Psoas muscle (tissue), 8 donors: ENCODE measurements around the gene FBLN5. TPM values are rescaled to one million over a fixed set of nuclear protein-coding genes. Genes with fewer than 3 reads are reported as not detected.
A peak's percentile ranks its signal among the peaks of the same experiment; 100 is the strongest.

Source experiments
- ATAC-seq, 4 donors: fragments of 200-7000 bp; cut with Tn5 transposase; one replicate each; pipeline ENCODE4 v1.9.1; 2020; ENCODE audit warnings: moderate library complexity in 3 of 4, mild to moderate bottlenecking in 2 of 4
- DNase-seq, 2 donors: peaks; one replicate each; pipeline ENCODE4 v3.0.0-alpha.2; 2020
- H3K27ac ChIP-seq: fragments of 200-600 bp; one replicate; pipeline ENCODE4 v1.8.0; 2022
- H3K27me3 ChIP-seq, 3 donors: fragments of 200-600 bp in 1 of 3; one replicate each; pipeline versions ENCODE4 v1.6.1 to v1.8.0; 2013 to 2022; ENCODE audit warnings: low read length in 2 of 3, mild to moderate bottlenecking in 2 of 3, moderate library complexity in 1 of 3; ENCODE audit not compliant: insufficient read depth in 3 of 3
- H3K36me3 ChIP-seq, 2 donors: fragments of 200-600 bp in 1 of 2; one replicate each; pipeline versions ENCODE4 v1.6.1 to v1.8.0; 2013 to 2022; ENCODE audit warnings: low read depth in 1 of 2, mild to moderate bottlenecking in 1 of 2, moderate library complexity in 1 of 2; ENCODE audit not compliant: insufficient read depth in 1 of 2
- H3K4me1 ChIP-seq: fragments of 200-600 bp; one replicate; pipeline ENCODE4 v1.8.0; 2022
- H3K4me3 ChIP-seq: fragments of 200-600 bp; one replicate; pipeline ENCODE4 v1.8.0; 2022; ENCODE audit warnings: mild to moderate bottlenecking
- H3K9me3 ChIP-seq: fragments of 200-600 bp; one replicate; pipeline ENCODE4 v1.8.0; 2022
- WGBS, 3 donors: extraction: QIAGEN DNeasy Blood & Tissue Kit; methylation state at CpG; one replicate each; pipeline versions ENCODE4 v1.1.6 to v1.1.7; 2013; 5-methylcytosine and 5-hydroxymethylcytosine counted together
- intact Hi-C, 2 donors: fragments of 100-400 bp; cut with DNase I; formaldehyde crosslinking; loops; one replicate each; pipeline versions ENCODE4 v1.11.0 to v1.14.2; 2022
- long read RNA-seq, 2 donors: library from polyadenylated mRNA; unstranded; transcript quantifications; one replicate each; pipeline ENCODE4 v2.0.0, GENCODE V29; 2021
- polyA plus RNA-seq, 3 donors: library from polyadenylated mRNA; stranded (reverse); fragments of 200-250 nt; gene quantifications; one replicate each; pipeline ENCODE4 v1.2.3, GENCODE V29; 2013
- total RNA-seq, 4 donors: library from RNA; stranded (reverse); fragmentation: NEBNext Ultra II Directional in 2 of 4; extraction: Animal tissue kit (Norgen Biotek cat#: 25700) in 2 of 4; gene quantifications; one replicate each; pipeline versions ENCODE4 v1.2.1 to v1.2.4, GENCODE V29; 2021 to 2023
- TF ChIP-seq, protein P1 (sequence below): fragments of 200-600 bp; IDR thresholded peaks from one replicate; pipeline ENCODE4 v1.8.0; 2022; ENCODE audit warnings: antibody characterized with exemption
- donor health status: healthy with polysubstance abuse.
- donor health status: DM: no; HTN: no; CAD: no; lungs with moderate emphysema.
- donor health status: Bipolar disorder and iron deficiency.
- donor health status: healthy.
- donor health status: DM: yes; HTN: yes; CAD: no.
- donor health status: DM: no; HTN: no; CAD: no.
- donor health status: DM: no; HTN: no; CAD: no.
- donor health status: DM: yes; HTN: yes; CAD: no.

Gene FBLN5, protein sequence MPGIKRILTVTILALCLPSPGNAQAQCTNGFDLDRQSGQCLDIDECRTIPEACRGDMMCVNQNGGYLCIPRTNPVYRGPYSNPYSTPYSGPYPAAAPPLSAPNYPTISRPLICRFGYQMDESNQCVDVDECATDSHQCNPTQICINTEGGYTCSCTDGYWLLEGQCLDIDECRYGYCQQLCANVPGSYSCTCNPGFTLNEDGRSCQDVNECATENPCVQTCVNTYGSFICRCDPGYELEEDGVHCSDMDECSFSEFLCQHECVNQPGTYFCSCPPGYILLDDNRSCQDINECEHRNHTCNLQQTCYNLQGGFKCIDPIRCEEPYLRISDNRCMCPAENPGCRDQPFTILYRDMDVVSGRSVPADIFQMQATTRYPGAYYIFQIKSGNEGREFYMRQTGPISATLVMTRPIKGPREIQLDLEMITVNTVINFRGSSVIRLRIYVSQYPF
- total RNA-seq, result 10 to 100 TPM; 15.4 to 37.8 (median 22.7) TPM
- polyA plus RNA-seq, result 10 to 100 TPM; 12.3 to 18.0 (median 14.7) TPM
- long read RNA-seq, donor 1, partial matches to known transcripts, result 4 of 8 reads
- long read RNA-seq, donor 1, other reads (novel, unspliced or antisense), result 1 of 8 reads
- long read RNA-seq, donor 2, partial matches to known transcripts, result 9 of 16 reads
- long read RNA-seq, donor 2, other reads (novel, unspliced or antisense), result 3 of 16 reads

DNA sequence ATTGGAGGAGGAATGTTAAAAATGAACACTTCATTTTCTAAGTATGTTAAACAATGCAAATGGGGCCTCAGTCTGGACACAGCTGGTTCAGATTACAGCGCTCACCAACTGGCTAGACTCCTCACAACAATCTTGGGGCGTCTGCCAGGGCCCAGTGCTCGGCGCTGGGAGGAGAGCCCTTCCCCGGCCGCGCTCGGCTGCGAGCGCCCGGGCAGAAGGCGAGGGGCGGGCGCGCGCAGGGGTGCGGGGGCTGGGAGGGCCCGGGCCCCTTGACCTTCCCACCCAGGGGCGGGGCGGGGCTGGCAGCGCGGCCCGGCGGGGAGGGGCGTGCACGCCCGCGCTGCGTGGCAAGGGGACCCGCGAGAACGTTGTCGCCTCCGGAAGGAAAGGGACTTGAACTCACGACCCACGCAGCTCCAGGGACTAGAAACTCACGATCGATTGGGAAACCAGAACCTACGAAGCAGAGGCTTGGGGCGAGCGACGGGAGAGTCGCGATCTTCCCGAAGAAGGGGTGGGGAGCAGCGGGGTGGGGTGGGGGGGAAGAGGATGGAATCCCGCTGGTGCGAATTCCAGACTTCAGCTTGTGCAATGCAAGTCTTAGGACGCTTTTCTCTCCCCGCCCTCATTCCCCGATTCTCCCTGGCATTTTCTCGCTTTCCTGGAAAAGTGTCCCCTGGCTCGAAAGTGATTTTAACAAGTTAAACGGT is at the start of gene FBLN5:
FBLN5 (minus strand) TSS at position 220 of the 710 bp plus-strand sequence. CDS start 465 bp downstream, outside the sequence.
- Histone ChIP-seq H3K9me3 (no peaks in the 10 kb centered on the region), H3K27ac (peak within 1 kb of the TSS; percentile 16), H3K27me3 (peaks cover 0 to 62% (median 7%) of the 10 kb centered on the region in 3 donors), H3K4me1 (peaks cover 7% of the 10 kb centered on the region), H3K4me3 (peak within 1 kb of the TSS; percentile 66), H3K36me3 (no peaks in the 10 kb centered on the region)
- 1 to 2% (median 1%) methylated on average over 50 to 54 of the region's 54 CpGs for WGBS, 3 donors
- DNase-seq (peak; percentile 81 to 86), ATAC-seq (peak; percentile 64 to 86 (median 78))
- TF ChIP-seq, protein P1, sequence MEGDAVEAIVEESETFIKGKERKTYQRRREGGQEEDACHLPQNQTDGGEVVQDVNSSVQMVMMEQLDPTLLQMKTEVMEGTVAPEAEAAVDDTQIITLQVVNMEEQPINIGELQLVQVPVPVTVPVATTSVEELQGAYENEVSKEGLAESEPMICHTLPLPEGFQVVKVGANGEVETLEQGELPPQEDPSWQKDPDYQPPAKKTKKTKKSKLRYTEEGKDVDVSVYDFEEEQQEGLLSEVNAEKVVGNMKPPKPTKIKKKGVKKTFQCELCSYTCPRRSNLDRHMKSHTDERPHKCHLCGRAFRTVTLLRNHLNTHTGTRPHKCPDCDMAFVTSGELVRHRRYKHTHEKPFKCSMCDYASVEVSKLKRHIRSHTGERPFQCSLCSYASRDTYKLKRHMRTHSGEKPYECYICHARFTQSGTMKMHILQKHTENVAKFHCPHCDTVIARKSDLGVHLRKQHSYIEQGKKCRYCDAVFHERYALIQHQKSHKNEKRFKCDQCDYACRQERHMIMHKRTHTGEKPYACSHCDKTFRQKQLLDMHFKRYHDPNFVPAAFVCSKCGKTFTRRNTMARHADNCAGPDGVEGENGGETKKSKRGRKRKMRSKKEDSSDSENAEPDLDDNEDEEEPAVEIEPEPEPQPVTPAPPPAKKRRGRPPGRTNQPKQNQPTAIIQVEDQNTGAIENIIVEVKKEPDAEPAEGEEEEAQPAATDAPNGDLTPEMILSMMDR, result no peak
- intact Hi-C loops, result no loop called here

DNA sequence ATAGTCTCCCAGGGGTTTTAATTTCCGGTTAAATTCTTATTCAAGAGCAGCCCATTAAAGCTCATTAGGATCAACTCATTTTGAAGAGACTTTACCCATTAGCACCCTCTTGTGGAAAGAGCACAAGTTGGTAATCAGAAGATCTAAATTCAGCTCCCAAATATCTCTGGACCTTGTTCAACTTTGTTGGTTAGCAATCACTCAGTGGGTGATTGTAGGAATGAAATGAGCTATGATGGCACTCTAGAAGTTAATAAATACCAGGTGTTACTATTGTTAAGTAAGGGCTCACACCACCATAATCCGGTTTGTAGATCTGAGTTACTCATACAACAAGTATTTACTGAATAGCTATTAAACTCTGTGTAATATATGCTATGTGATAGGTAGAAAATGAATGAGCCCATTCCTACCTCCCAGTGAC is 49.5 kb upstream of the FBLN5 start:
- Histone ChIP-seq H3K4me1 (peaks cover 3% of the 10 kb centered on the region), H3K27ac (no peak overlapping the region), H3K36me3 (peaks cover 0 to 87% of the 10 kb centered on the region in 2 donors), H3K4me3 (no peak overlapping the region), H3K27me3 (no peaks in the 10 kb centered on the region), H3K9me3 (no peaks in the 10 kb centered on the region)
- 44 to 52% (median 44%) methylated on average over 2 of the region's 2 CpGs for WGBS, 3 donors
- intact Hi-C loops, result no loop called here
- no peak for DNase-seq
- ATAC-seq, result peak in 3 of 4 donors; percentile 39 to 62 (median 53)
- TF ChIP-seq, protein P1, result peak; percentile 55

DNA sequence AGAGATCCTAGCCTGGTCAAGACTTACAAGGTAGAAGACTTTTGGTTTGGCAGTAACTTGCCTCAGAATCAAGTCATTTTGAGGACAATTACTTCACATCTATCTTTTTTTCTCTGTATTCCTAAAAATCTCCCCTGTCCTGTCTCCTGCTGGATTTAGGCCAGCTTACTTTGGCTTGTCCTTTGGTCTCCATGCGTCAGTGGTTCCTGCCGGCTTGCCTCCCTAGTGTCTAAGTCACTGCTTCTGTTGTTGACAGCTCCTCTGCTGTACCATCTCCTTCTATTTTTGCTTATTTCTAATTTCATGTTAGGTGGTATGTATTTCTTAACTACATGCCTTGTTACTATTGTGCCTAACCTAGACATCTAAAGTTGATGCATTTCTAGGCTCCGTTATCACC is 39.7 kb upstream of the FBLN5 start:
- Histone ChIP-seq H3K27ac (no peak overlapping the region), H3K4me1 (no peaks in the 10 kb centered on the region), H3K4me3 (no peak overlapping the region), H3K27me3 (no peaks in the 10 kb centered on the region), H3K9me3 (no peaks in the 10 kb centered on the region), H3K36me3 (peaks cover 14 to 68% of the 10 kb centered on the region in 2 donors)
- intact Hi-C loops, result no loop called here
- DNase-seq (no peak), ATAC-seq (no peak)
- TF ChIP-seq, protein P1, result no peak
- 84 to 95% (median 89%) methylated on average over 3 of the region's 3 CpGs for WGBS, 3 donors

DNA sequence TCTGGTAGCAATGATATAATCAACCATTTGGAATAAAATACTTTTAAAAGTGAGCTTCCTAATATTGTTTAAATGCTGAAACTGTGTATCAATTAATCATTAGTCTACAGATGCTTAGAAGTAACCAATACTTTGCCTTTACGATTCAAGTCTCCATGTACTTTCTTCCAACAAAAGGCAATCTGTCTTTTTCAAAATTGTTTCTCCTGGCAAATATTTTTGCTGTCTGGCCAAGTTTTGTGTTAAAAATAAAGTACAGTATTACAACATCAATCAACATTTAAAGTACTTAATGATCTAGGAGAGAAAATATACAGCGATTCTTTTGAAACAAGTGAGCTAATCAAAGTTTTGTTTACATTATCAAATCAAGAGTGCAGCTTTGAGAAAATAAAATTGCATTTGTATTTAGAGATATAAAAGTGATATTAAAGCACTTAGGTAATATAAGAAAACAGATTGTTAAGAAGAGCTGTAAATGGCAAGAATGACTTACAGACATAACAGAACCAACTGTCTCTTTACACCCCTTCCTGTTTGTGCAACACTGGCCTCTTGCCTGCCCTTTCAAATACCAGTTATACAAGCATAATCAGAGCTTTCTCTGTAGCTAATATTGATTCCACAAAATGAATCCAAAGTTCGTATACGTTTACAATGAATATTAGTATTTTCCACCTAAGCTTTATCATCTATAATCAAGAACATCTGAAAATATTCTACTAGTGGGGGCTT is 38.2 kb upstream of the FBLN5 start:
- Histone ChIP-seq H3K27me3 (no peaks in the 10 kb centered on the region), H3K36me3 (peaks cover 9 to 53% of the 10 kb centered on the region in 2 donors), H3K4me1 (peaks cover 2% of the 10 kb centered on the region), H3K27ac (no peak overlapping the region), H3K4me3 (no peak overlapping the region), H3K9me3 (no peaks in the 10 kb centered on the region)
- no peak for ATAC-seq
- intact Hi-C loops, result no loop called here
- TF ChIP-seq, protein P1, result no peak
- WGBS, 3 donors, result 46 to 81% (median 75%) methylated on average over 4 of the region's 4 CpGs
- no peak for DNase-seq
